ENCODE data around the gene MAP4K4.

The MAP4K4 gene

GRCh38 chr2:101723371-101724124, 26.0 kb downstream of the MAP4K4 start:
- no peak for DNase-seq (ENCODE audit: low read depth)

DNA sequence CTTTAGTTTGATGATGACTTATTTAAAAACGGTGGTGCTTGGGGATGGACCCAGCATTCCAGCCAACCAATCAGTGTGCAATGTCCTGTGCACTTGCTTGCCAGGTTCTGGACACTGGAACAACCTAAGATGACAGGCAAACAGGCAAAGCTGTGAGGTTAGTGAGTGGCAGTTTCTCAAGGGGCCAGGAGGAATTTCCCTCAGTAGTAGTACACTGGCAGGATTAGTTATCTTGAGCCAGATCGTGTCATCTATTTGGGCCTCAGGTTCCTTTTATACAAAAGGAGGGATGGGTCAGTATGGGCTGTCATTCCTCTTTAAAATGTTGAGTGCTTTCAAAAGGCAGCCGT, 26.6 kb downstream of the MAP4K4 start:
- DNase-seq (ENCODE audit: low read depth): no peak

DNA sequence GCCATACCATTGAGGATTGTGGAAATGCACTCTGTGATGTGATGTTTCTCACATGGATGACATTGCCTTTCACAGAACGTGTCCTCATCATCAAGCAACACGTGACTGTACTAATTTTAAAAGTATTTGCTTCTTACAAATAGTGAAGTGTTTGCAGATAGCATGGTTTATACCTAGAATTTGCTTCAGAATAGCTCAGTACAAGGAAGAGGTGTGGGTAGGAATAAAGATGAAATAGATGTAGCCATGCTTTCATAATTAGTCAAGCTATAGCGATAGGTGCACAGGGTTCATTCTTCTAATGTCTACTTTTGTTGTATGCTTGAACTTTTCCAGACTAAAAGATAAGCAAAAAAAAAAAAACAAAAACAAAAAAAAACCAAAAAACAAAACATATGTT, 27.5 kb downstream of the MAP4K4 start:
- DNase-seq (ENCODE audit: low read depth): no peak

- DNase-seq (ENCODE audit: low read depth): no peak
Observed at GRCh38 chr2:101725515-101726192, 28.1 kb downstream of the MAP4K4 start.

DNA sequence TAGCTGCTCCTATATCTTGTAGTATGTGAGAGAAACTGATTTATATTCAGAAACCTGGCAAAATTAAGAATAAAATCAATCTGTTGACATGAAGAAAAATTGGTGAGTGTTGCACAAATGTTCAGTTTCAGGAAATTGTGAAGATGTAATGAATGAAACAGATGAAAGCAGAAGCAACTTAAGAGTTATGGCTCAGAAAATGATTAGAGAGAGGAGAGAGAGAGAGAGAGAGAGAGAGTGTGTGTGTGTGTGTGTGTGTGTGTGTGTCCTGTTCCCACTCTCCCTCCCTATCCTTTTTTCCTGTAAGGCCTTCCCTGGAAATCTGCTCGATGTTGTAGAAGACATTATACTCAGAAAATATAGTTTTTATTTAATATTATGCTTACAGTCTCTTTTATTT, 31.4 kb downstream of the MAP4K4 start:
- no peak for DNase-seq (ENCODE audit: low read depth)

- no peak for DNase-seq (ENCODE audit: low read depth)
Observed at GRCh38 chr2:101729521-101730190, 32.1 kb downstream of the MAP4K4 start.

DNA sequence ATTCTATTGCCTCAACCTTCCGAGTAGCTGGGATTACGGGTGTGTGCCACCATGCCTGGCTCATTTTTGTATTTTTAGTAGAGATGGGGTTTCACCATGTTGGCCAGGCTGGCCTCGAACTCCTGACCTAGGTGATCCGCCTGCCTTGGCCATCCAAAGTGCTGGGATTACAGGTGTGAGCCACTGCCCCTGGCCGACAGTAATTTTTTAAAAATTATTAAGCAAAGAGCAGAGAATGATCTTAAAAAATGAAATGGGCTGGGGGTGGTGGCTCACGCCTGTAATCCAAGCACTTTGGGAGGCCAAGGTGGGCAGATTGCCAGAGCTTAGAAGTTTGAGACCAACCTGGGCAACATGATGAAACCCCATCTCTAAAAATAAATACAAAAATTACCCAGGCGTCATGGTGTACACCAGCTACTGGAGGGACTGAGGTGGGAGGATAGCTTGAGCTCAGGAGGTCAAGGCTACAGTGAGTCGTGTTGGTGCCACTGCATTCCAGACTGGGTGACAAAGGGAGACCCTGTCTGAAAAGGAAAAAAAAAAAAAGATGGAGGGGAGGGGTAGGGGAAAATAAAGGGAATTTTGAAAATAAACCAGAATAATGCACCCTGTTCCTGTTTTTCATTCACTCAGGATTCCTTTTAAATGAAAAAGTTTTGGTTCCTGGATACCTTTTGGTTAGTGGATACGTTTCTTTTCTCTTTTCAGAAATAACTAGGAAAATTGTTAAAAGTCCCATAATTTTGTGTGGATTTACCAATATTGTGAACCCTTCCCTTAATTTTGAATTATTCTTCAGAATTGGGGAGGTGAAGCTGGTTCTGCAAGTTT, 33.9 kb downstream of the MAP4K4 start:
- DNase-seq (ENCODE audit: low read depth): no peak

DNA sequence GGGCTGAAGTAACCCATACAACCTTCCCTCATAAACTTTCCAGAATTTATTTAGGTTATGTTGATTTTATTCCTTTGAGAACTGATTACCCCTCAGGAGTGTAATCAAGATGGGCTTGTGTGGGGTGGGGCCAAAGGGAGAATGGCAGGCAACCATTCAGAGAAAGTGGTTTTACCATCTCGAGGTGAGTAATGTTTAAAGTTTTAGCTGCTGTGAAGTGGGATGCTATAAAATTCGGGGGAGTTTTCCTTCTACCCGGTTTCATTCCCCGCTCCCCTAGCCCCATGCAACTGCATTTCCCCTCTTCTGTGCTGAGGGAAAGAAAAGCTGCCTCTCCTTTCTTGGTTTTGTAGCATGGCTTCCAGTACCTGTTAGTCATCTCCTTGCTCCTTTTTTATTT, 34.7 kb downstream of the MAP4K4 start:
- DNase-seq (ENCODE audit: low read depth): no peak

GRCh38 chr2:101732773-101733256, 35.3 kb downstream of the MAP4K4 start:
- DNase-seq (ENCODE audit: low read depth): no peak

DNA sequence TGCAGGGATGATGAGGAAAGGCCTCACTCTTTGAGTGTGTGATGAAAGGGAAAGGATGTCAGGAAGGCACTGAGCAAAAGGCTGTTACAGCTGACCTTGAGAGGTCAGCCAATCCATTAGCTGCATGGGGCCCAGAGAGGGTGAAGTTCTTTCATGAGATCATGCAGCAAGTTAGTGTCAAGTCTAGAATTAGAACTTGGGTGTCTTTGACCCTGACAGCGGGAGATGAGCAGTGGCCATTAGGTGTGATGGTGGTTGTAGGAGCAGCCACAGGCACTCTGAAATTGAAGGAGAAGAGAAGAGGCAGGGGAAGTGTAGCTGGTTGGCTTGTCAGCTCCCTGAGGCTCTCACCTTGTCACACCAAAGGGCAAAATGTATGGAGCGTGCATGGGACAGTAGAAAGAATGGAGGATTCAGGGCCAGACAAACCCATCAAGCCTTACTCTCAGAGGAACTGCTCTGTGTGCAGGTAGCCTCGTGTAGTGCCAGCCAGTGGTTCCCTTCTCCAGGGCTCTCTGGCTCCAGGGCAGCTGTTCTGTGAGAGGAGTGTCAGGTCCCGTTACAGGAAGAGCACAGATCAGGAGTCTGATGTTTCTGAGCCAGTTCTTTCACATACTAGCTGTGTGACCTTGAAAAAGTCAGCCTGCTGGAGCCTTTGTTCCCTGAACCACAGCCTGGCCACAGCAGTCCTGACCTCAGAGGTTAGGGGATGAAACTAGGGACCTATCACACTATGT, 35.9 kb downstream of the MAP4K4 start:
- DNase-seq (ENCODE audit: low read depth): no peak

GRCh38 chr2:101734505-101735165, 37.1 kb downstream of the MAP4K4 start:
- no peak for DNase-seq (ENCODE audit: low read depth)

DNA sequence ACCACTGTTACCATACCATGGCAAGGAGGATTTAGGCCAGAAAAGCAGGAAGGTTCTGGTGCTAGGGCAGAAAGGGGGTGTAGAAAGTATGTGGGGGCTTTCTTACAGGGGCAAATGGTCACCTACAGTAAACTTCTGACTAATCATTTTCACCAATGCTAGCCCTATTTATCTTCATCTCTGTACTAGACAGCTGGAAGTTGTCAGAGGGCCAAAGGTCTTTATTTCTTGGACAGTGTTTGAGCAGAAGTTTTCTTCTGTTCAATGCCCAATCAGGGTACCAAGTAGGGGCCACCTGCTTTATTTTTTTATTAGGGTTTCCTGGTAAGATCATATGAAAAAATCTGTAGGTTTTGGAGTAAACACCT, 37.6 kb downstream of the MAP4K4 start:
- no peak for DNase-seq (ENCODE audit: low read depth)

DNA sequence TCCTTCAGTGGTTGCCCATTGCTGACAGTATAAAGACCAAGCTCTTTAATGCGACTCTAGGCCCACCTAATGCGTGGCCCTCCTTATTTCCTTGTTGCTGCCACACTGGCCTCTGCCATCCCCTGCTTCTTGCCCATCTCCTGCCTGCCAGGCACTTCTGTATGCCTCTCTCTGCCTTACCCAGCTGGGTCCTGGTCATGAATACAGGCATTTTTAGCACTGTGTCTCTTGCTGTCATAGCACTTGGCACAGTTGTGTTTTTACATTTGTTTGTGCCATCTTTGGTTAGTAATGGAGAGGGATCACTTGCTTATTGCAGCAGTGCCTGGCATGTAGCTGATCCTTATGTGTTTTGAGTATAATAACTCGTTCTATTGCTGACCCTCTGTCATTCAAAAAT, 38.7 kb downstream of the MAP4K4 start:
- DNase-seq (ENCODE audit: low read depth): no peak

DNA sequence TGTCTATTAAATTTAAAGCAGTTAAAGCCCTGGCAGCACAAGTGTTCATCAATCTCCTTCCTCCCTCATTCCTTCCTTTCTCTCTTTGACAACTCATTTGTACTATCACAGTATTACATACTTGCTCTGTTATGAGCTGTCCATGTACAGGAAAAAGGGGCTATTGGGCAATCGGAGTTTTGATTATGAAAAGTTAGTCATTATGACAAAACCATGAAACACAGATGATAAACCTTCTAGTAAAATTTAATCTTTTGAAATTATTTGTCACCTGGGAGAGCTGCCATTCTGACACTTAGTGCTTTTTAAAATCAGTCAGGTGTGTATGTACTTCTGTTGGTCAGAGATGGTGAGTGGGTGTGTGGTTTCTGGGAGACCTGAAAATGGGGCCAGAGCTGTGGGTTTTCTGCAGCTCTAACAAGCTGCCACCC, 39.4 kb downstream of the MAP4K4 start:
- DNase-seq (ENCODE audit: low read depth): no peak

GRCh38 chr2:101737478-101738255, 40.2 kb downstream of the MAP4K4 start:
- no peak for DNase-seq (ENCODE audit: low read depth)

- DNase-seq (ENCODE audit: low read depth): no peak
Observed at GRCh38 chr2:101738649-101739048, 41.1 kb downstream of the MAP4K4 start.

DNA sequence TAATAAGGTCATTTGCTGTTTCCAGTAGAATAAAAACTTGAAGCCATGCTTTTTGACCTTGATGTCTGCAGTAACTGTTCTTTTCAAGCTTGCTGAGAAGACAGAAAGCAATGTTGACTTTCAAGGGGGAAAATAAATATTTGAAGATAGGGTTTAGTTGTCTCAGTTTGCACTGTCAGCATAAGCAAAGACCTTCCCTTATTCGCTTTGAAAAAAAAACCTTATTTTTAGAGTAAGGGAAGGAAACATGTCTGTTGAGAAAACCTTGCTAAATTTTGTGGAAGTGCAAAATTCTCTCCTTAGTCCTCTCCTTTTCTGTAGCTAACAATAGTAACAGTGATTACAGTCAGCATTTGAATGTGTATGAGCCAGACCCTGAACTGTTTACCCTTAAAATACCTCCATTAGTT, 43.1 kb downstream of the MAP4K4 start:
- no peak for DNase-seq (ENCODE audit: low read depth)

GRCh38 chr2:101741775-101742520, 44.4 kb downstream of the MAP4K4 start:
- no peak for DNase-seq (ENCODE audit: low read depth)

- DNase-seq (ENCODE audit: low read depth): no peak
Observed at GRCh38 chr2:101742547-101742946, 45.0 kb downstream of the MAP4K4 start.

All from activated gamma-delta T cell treated with anti-CD3 and anti-CD28 coated beads, Interleukin-2, amount 50 U/mL, for 16 hours (primary cell).